Calu3 (cell line): ENCODE measurements around the gene OGFOD3. TPM values are rescaled to one million over a fixed set of nuclear protein-coding genes. Genes with fewer than 3 reads are reported as not detected.
A peak's percentile ranks its signal among the peaks of the same experiment; 100 is the strongest.

Source experiments
- BruUV-seq: library from RNA; stranded (reverse); fragments of 400-500 nt; replicated peaks from 2 replicates; lab custom pipeline; 2021; lab: Mats Ljungman, UMichigan
- CTCF ChIA-PET: fragments of 300-600 bp; sonication (Branson Sonifier 250); formaldehyde crosslinking; loops from one replicate; lab custom pipeline; 2022; ENCODE audit warnings: antibody characterized with exemption; lab: Charles Lee
- DNase-seq: peaks from one replicate; pipeline ENCODE4 v3.0.0; 2022
- H3K27ac Mint-ChIP-seq: one replicate; pipeline ENCODE4 v1.8.0; 2022; ENCODE audit warnings: mixed read lengths; ENCODE audit not compliant: unreplicated experiment
- H3K27me3 Mint-ChIP-seq: one replicate; pipeline ENCODE4 v1.8.0; 2022; ENCODE audit warnings: mixed read lengths; ENCODE audit not compliant: unreplicated experiment
- H3K36me3 Mint-ChIP-seq: one replicate; pipeline ENCODE4 v1.8.0; 2022; ENCODE audit warnings: mild to moderate bottlenecking, moderate library complexity, mixed read lengths; ENCODE audit not compliant: insufficient read depth, unreplicated experiment
- H3K4me1 Mint-ChIP-seq: one replicate; pipeline ENCODE4 v1.8.0; 2022; ENCODE audit warnings: mild to moderate bottlenecking, low read depth, mixed read lengths; ENCODE audit not compliant: unreplicated experiment
- H3K4me3 Mint-ChIP-seq: one replicate; pipeline ENCODE4 v1.8.0; 2022; ENCODE audit warnings: mild to moderate bottlenecking, low read depth, moderate library complexity, mixed read lengths; ENCODE audit not compliant: unreplicated experiment
- H3K9me3 Mint-ChIP-seq: one replicate; pipeline ENCODE4 v1.8.0; 2022; ENCODE audit warnings: low read depth, mixed read lengths; ENCODE audit not compliant: unreplicated experiment
- intact Hi-C: fragments of 100-400 bp; cut with micrococcal nuclease; formaldehyde crosslinking; loops from one replicate; pipeline ENCODE4 v1.10.0; 2022; ENCODE audit not compliant: unreplicated experiment
- total RNA-seq: library from RNA; stranded (reverse); gene quantifications from 2 replicates; pipeline ENCODE4 v1.2.3, GENCODE V29; 2022
- TF ChIP-seq, protein P1 (sequence below): fragments of 200-600 bp; IDR thresholded peaks from one replicate; pipeline ENCODE4 v1.8.0; 2022; ENCODE audit warnings: antibody characterized with exemption; ENCODE audit not compliant: unreplicated experiment

Gene OGFOD3
- total RNA-seq, 1 experiment from 2014 or later = 29.0 TPM

DNA sequence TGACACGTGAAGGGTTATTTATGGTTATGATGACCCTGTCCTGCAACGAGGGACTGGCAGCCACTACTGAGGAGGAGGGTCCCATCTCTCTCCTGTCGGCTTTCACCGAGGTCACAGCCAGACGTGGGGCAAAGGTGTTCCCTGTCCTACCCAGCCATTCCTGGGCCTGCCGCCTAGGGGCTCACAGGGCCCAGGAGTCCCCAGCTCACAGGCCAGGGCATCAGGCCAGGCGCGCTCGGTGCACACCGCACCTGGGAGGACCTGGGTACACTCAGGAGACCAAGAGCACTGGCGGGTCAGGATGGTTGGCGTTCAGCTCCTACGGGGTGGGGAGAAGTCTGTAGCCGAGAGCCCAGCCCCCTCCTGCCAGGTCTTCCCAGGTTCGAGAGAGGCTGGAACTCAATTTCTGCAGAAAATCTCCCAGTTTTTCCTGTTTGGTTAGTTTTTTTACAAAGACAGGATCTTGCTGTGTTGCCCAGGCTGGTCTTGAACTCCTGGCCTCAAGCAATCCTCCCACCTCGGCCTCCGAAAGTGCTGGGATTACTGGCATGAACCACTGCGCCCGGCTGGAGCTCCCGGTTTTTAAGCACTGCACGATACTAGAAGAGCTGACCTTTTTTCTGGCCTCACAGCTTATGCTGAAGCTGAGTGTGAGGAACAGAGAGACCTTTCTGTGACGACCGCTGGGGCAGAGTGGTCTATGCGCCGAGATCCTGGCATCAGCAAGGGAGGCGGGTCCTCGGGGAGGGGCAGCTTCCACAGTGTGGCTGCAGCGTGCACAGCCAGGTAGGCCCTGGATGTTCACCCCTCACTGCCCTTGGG is 24.5 kb upstream of the OGFOD3 start:
- Mint-ChIP-seq H3K4me3 (no peak overlapping the region), H3K9me3 (no peaks in the 10 kb centered on the region), H3K4me1 (no peaks in the 10 kb centered on the region), H3K36me3 (peaks cover 47% of the 10 kb centered on the region), H3K27ac (no peak overlapping the region), H3K27me3 (no peaks in the 10 kb centered on the region)
- no peak for DNase-seq
- CTCF ChIA-PET = no interaction called here
- TF ChIP-seq, protein P1, sequence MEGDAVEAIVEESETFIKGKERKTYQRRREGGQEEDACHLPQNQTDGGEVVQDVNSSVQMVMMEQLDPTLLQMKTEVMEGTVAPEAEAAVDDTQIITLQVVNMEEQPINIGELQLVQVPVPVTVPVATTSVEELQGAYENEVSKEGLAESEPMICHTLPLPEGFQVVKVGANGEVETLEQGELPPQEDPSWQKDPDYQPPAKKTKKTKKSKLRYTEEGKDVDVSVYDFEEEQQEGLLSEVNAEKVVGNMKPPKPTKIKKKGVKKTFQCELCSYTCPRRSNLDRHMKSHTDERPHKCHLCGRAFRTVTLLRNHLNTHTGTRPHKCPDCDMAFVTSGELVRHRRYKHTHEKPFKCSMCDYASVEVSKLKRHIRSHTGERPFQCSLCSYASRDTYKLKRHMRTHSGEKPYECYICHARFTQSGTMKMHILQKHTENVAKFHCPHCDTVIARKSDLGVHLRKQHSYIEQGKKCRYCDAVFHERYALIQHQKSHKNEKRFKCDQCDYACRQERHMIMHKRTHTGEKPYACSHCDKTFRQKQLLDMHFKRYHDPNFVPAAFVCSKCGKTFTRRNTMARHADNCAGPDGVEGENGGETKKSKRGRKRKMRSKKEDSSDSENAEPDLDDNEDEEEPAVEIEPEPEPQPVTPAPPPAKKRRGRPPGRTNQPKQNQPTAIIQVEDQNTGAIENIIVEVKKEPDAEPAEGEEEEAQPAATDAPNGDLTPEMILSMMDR = no peak
- TSS peak; percentile 65 for BruUV-seq
- intact Hi-C loops = no loop called here

DNA sequence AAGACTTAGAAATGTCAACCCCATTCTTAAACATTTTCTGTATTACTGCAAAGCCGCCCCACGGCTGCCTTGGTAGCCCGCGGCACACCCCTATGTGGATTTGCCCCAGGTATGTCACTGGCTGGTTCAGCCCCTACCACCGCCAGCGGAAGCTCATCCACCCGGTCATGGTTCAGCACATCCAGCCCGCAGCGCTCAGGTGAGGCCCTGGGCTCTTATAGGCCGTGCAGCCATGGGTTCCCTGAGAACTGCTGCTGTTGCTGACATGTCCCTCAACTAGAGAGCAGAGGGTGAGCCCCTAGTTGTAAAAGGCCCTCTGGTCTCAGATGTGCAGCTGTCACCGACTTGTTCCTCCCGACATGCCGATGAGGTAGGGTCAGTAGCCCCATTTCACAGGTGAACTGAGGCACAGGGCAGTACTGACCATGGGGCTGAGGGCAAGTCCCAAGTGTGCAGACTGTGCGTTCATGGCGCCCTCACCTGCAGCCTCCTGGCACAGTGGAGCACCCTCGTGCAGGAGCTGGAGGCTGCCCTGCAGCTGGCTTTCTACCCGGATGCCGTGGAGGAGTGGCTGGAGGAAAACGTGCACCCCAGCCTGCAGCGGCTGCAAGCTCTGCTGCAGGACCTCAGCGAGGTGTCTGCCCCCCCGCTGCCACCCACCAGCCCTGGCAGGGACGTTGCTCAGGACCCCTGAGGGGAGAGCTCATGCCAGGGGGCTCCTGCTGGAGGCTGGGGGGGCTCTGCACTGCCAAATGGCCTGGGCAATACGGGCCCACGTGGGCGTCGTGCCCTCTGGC is 23.5 kb upstream of the OGFOD3 start:
- no peak for DNase-seq
- Mint-ChIP-seq H3K36me3 (peaks cover 43% of the 10 kb centered on the region), H3K27me3 (no peaks in the 10 kb centered on the region), H3K4me1 (no peaks in the 10 kb centered on the region), H3K4me3 (no peak overlapping the region), H3K9me3 (no peaks in the 10 kb centered on the region), H3K27ac (no peak overlapping the region)
- CTCF ChIA-PET = no interaction called here
- intact Hi-C loops = no loop called here
- BruUV-seq = no TSS peak
- TF ChIP-seq, protein P1 = no peak

DNA sequence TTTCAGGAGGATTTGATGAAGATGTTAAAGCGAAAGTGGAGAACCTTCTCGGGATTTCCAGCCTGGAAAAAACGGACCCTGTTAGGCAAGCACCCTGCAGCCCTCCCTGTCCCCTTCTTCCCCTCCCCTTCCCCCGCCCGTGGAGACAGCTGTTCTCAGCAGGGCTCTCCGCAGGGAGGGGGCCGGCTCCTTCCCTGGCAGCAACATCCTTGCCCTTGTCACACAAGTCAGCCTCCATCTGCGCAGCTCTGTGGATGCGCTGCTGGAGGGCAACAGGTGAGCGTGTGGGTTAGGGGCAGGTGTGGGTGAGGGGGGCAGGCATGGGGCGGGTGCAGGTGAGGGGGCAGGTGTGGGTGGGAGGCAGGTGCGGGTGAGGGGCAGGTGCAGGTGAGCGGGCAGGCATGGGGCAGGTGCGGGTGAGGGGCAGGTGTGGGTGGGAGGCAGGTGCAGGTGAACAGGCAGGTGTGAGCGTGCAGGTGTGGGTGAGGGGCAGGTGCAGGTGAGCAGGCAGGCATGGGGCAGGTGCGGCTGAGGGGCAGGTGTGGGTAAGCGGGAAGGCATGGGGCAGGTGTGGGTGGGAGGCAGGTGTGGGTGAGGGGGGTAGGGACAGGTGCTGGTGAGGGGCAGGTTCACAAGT is 22.7 kb upstream of the OGFOD3 start:
- TF ChIP-seq, protein P1 = no peak
- CTCF ChIA-PET = no interaction called here
- no peak for DNase-seq
- H3K27ac Mint-ChIP-seq = no peak overlapping the region
- H3K36me3 Mint-ChIP-seq = peaks cover 35% of the 10 kb centered on the region
- intact Hi-C loops = no loop called here
- no peaks in the 10 kb centered on the region for H3K4me1 Mint-ChIP-seq
- no peaks in the 10 kb centered on the region for H3K9me3 Mint-ChIP-seq
- no TSS peak for BruUV-seq
- no peaks in the 10 kb centered on the region for H3K27me3 Mint-ChIP-seq
- H3K4me3 Mint-ChIP-seq = no peak overlapping the region

GRCh38 chr17:82440469-82440981 is 22.1 kb upstream of the OGFOD3 start:
- no peak overlapping the region for H3K27ac Mint-ChIP-seq
- H3K36me3 Mint-ChIP-seq = peaks cover 29% of the 10 kb centered on the region
- TF ChIP-seq, protein P1 = no peak
- H3K9me3 Mint-ChIP-seq = no peaks in the 10 kb centered on the region
- no peak overlapping the region for H3K4me3 Mint-ChIP-seq
- intact Hi-C loops = no loop called here
- H3K4me1 Mint-ChIP-seq = no peaks in the 10 kb centered on the region
- CTCF ChIA-PET = no interaction called here
- no peak for DNase-seq
- BruUV-seq = no TSS peak
- no peaks in the 10 kb centered on the region for H3K27me3 Mint-ChIP-seq
